ENCODE measurements around the gene PRR5. TPM values are rescaled to one million over a fixed set of nuclear protein-coding genes. Genes with fewer than 3 reads are reported as not detected.

The PRR5 gene
- total and polyA plus RNA-seq, 2 donors from 2014 or later: 24.0 to 46.0 TPM

- Histone ChIP-seq H3K9ac (ENCODE audit: low read length in 3 of 3) (no peak overlapping the region), H3K9me3 (ENCODE audit: control insufficient read depth in 2 of 3, insufficient read depth in 1 of 3, low read length in 3 of 3) (no peaks in the 10 kb centered on the region), H3K27ac (ENCODE audit: low read depth in 2 of 2, low read length in 2 of 2) (no peak overlapping the region), H3K27me3 (ENCODE audit: control insufficient read depth, insufficient read depth, low read length) (no peaks in the 10 kb centered on the region), H3K4me3 (ENCODE audit: low read length in 3 of 3) (no peak overlapping the region), H3K36me3 (ENCODE audit: control insufficient read depth in 2 of 3, insufficient read depth in 3 of 3, low read length in 3 of 3) (peaks cover 0 to 3% (median 0%) of the 10 kb centered on the region in 3 donors), H3K4me1 (ENCODE audit: control insufficient read depth in 2 of 3, insufficient read depth in 2 of 3, low read depth in 1 of 3, low read length in 3 of 3) (peaks cover 0 to 3% (median 0%) of the 10 kb centered on the region in 3 donors)
- no peak for FAIRE-seq
- DNase-seq: peak in 3 of 5 donors; percentile 31 to 80 (median 75)
- intact Hi-C loops (cut with DNase I): no loop called here
- TF ChIP-seq CTCF (IDR thresholded peaks at IDR 0.05; ENCODE audit: borderline replicate concordance, extremely low read depth, insufficient read depth): no peak
Observed at GRCh38 chr22:44691796-44692661, 10.0 kb upstream of the PRR5 start.

GRCh38 chr22:44692662-44693007 is 9.4 kb upstream of the PRR5 start:
- Histone ChIP-seq H3K4me3 (ENCODE audit: low read length in 3 of 3) (no peak overlapping the region), H3K36me3 (ENCODE audit: control insufficient read depth in 2 of 3, insufficient read depth in 3 of 3, low read length in 3 of 3) (peaks cover 0 to 3% (median 0%) of the 10 kb centered on the region in 3 donors), H3K9me3 (ENCODE audit: control insufficient read depth in 2 of 3, insufficient read depth in 1 of 3, low read length in 3 of 3) (no peaks in the 10 kb centered on the region), H3K27ac (ENCODE audit: low read depth in 2 of 2, low read length in 2 of 2) (peak overlapping the region in 1 of 2 donors; percentile 43), H3K4me1 (ENCODE audit: control insufficient read depth in 2 of 3, insufficient read depth in 2 of 3, low read depth in 1 of 3, low read length in 3 of 3) (peaks cover 0 to 3% (median 0%) of the 10 kb centered on the region in 3 donors), H3K9ac (ENCODE audit: low read length in 3 of 3) (no peak overlapping the region), H3K27me3 (ENCODE audit: control insufficient read depth, insufficient read depth, low read length) (no peaks in the 10 kb centered on the region)
- no peak for TF ChIP-seq CTCF (IDR thresholded peaks at IDR 0.05; ENCODE audit: borderline replicate concordance, extremely low read depth, insufficient read depth)
- intact Hi-C loops (cut with DNase I): no loop called here
- FAIRE-seq (no peak), DNase-seq (no peak)

- no peak overlapping the region for H3K9ac ChIP-seq (ENCODE audit: low read length in 3 of 3)
- peaks cover 0 to 3% (median 0%) of the 10 kb centered on the region in 3 donors for H3K4me1 ChIP-seq (ENCODE audit: control insufficient read depth in 2 of 3, insufficient read depth in 2 of 3, low read depth in 1 of 3, low read length in 3 of 3)
- DNase-seq: no peak
- H3K27me3 ChIP-seq (ENCODE audit: control insufficient read depth, insufficient read depth, low read length): no peaks in the 10 kb centered on the region
- TF ChIP-seq CTCF (IDR thresholded peaks at IDR 0.05; ENCODE audit: borderline replicate concordance, extremely low read depth, insufficient read depth): no peak
- no peak for FAIRE-seq
- intact Hi-C loops (cut with DNase I): no loop called here
- peaks cover 0 to 3% (median 0%) of the 10 kb centered on the region in 3 donors for H3K36me3 ChIP-seq (ENCODE audit: control insufficient read depth in 2 of 3, insufficient read depth in 3 of 3, low read length in 3 of 3)
- H3K27ac ChIP-seq (ENCODE audit: low read depth in 2 of 2, low read length in 2 of 2): peak overlapping the region in 1 of 2 donors; percentile 43
- no peaks in the 10 kb centered on the region for H3K9me3 ChIP-seq (ENCODE audit: control insufficient read depth in 2 of 3, insufficient read depth in 1 of 3, low read length in 3 of 3)
- no peak overlapping the region for H3K4me3 ChIP-seq (ENCODE audit: low read length in 3 of 3)
Observed at GRCh38 chr22:44693145-44693544, 8.9 kb upstream of the PRR5 start.
